Psoas muscle (tissue), 8 donors: ENCODE data around the gene WBP1L. TPM values are rescaled to one million over a fixed set of nuclear protein-coding genes. Genes with fewer than 3 reads are reported as not detected.

ENCODE experiments used
- ATAC-seq, 4 donors: fragments of 200-7000 bp; cut with Tn5 transposase; one replicate each; pipeline ENCODE4 v1.9.1; 2020; ENCODE audit warnings: moderate library complexity in 3 of 4, mild to moderate bottlenecking in 2 of 4
- DNase-seq, 2 donors: peaks; one replicate each; pipeline ENCODE4 v3.0.0-alpha.2; 2020
- H3K27ac ChIP-seq: fragments of 200-600 bp; one replicate; pipeline ENCODE4 v1.8.0; 2022
- H3K27me3 ChIP-seq, 3 donors: fragments of 200-600 bp in 1 of 3; one replicate each; pipeline versions ENCODE4 v1.6.1 to v1.8.0; 2013 to 2022; ENCODE audit warnings: low read length in 2 of 3, mild to moderate bottlenecking in 2 of 3, moderate library complexity in 1 of 3; ENCODE audit not compliant: insufficient read depth in 3 of 3
- H3K36me3 ChIP-seq, 2 donors: fragments of 200-600 bp in 1 of 2; one replicate each; pipeline versions ENCODE4 v1.6.1 to v1.8.0; 2013 to 2022; ENCODE audit warnings: low read depth in 1 of 2, mild to moderate bottlenecking in 1 of 2, moderate library complexity in 1 of 2; ENCODE audit not compliant: insufficient read depth in 1 of 2
- H3K4me1 ChIP-seq: fragments of 200-600 bp; one replicate; pipeline ENCODE4 v1.8.0; 2022
- H3K4me3 ChIP-seq: fragments of 200-600 bp; one replicate; pipeline ENCODE4 v1.8.0; 2022; ENCODE audit warnings: mild to moderate bottlenecking
- H3K9me3 ChIP-seq: fragments of 200-600 bp; one replicate; pipeline ENCODE4 v1.8.0; 2022
- WGBS, 3 donors: extraction: QIAGEN DNeasy Blood & Tissue Kit; methylation state at CpG; one replicate each; pipeline versions ENCODE4 v1.1.6 to v1.1.7; 2013; 5-methylcytosine and 5-hydroxymethylcytosine counted together
- intact Hi-C, 2 donors: fragments of 100-400 bp; cut with DNase I; formaldehyde crosslinking; loops; one replicate each; pipeline versions ENCODE4 v1.11.0 to v1.14.2; 2022
- polyA plus RNA-seq, 3 donors: library from polyadenylated mRNA; stranded (reverse); fragments of 200-250 nt; gene quantifications; one replicate each; pipeline ENCODE4 v1.2.3, GENCODE V29; 2013
- total RNA-seq, 4 donors: library from RNA; stranded (reverse); fragmentation: NEBNext Ultra II Directional in 2 of 4; extraction: Animal tissue kit (Norgen Biotek cat#: 25700) in 2 of 4; gene quantifications; one replicate each; pipeline versions ENCODE4 v1.2.1 to v1.2.4, GENCODE V29; 2021 to 2023
- TF ChIP-seq, protein P1 (sequence below): fragments of 200-600 bp; IDR thresholded peaks from one replicate; pipeline ENCODE4 v1.8.0; 2022; ENCODE audit warnings: antibody characterized with exemption
- donor health status: healthy with polysubstance abuse.
- donor health status: DM: no; HTN: no; CAD: no; lungs with moderate emphysema.
- donor health status: Bipolar disorder and iron deficiency.
- donor health status: healthy.
- donor health status: DM: yes; HTN: yes; CAD: no.
- donor health status: DM: no; HTN: no; CAD: no.
- donor health status: DM: no; HTN: no; CAD: no.
- donor health status: DM: yes; HTN: yes; CAD: no.

Gene WBP1L
- total and polyA plus RNA-seq, 7 donors = 26.4 to 77.2 (median 54.1) TPM

DNA sequence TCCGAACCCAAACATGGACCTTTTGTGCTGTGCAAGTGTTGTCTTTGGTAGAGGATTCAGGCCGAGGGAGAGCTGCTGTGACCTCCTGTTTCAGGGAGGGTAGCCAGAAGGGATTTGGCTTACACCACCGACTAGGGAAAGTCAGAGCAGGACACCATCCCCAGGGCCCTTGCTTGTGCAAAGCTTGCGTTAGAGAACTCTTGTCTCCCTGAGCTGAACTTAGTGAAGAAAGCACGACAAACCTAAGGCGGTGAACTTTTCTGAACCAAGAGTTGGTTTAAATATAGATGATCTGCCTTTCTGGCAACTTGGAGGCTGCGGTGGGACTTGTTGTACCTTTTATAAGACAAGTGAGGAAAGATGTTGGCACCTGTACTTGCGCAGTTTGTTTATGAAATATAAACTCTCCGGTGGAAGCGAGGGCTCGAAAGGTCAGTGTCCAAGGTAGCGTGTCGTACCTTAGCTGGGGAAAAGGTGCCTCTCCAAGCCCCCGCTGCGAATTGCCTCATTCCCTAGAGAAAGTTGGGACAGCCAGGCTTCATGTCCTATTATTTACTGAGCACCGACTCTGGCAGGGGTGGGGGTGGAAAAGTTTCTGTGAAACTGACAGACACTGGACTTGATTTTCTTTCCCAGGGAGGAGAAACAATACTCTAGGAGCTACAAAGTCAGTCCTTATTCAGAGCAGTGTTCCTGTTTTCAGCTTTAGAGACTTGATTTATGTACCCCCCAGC, 31.6 kb downstream of the WBP1L start:
- Histone ChIP-seq H3K27me3 (no peaks in the 10 kb centered on the region), H3K4me3 (peak overlapping the region; percentile 81), H3K4me1 (peaks cover 75% of the 10 kb centered on the region), H3K9me3 (no peaks in the 10 kb centered on the region), H3K27ac (peak overlapping the region; percentile 98), H3K36me3 (no peaks in the 10 kb centered on the region)
- 9 to 16% (median 12%) methylated on average over 16 of the region's 16 CpGs for WGBS, 3 donors
- intact Hi-C loops = loop anchor here in 1 of 2 donors (10.0 kb wide), 1 partner anchor 131 kb away; the partner anchor contains the start of gene TRIM8
- TF ChIP-seq, protein P1, sequence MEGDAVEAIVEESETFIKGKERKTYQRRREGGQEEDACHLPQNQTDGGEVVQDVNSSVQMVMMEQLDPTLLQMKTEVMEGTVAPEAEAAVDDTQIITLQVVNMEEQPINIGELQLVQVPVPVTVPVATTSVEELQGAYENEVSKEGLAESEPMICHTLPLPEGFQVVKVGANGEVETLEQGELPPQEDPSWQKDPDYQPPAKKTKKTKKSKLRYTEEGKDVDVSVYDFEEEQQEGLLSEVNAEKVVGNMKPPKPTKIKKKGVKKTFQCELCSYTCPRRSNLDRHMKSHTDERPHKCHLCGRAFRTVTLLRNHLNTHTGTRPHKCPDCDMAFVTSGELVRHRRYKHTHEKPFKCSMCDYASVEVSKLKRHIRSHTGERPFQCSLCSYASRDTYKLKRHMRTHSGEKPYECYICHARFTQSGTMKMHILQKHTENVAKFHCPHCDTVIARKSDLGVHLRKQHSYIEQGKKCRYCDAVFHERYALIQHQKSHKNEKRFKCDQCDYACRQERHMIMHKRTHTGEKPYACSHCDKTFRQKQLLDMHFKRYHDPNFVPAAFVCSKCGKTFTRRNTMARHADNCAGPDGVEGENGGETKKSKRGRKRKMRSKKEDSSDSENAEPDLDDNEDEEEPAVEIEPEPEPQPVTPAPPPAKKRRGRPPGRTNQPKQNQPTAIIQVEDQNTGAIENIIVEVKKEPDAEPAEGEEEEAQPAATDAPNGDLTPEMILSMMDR = no peak
- ATAC-seq = peak; percentile 36 to 63 (median 54)
- peak; percentile 80 to 91 for DNase-seq

DNA sequence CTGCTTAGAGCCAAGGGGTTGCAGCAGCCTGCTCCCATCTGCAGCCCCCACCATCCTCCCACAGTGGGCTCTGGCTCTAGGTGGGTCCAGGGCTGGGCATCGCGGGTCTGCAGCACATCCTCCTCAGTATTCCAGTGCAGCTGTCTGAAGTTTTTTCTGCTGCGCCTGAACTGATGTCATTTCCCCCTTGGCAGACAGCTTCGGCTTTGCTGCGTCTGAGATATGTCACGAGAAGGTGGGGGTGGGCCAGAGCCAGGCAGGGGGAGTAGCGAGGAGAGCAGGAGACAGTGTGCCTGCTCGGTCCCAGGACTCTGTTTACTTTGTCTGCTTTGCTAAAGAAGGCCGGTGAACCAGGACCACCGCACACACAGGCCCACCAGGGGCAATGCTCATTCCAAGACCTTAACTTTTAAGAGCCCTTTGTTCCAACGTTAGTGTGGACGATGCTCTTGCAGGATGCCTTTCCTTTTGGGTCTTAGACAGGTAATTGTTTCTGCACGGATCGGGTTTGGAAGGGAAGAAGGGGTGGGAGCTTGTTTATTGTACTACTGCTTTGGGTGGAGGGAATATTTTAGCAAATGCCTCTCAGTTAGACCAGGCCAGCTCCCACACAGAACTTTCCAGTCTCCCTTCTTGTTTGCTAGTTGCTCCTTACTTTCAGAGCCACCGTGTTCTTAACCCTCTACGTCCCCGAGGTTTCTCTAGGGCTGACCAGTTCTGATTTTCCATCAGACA, 32.4 kb downstream of the WBP1L start:
- H3K4me1 ChIP-seq = peaks cover 75% of the 10 kb centered on the region
- ATAC-seq = peak; percentile 66 to 72 (median 70)
- H3K27ac ChIP-seq = peak overlapping the region; percentile 98
- no peaks in the 10 kb centered on the region for H3K9me3 ChIP-seq
- intact Hi-C loops = loop anchor here (2.0 to 10.0 kb wide), 3 partner anchors 21 to 131 kb away; partner anchors contain the start of gene TRIM8 (in 1 of the 2)
- DNase-seq = peak; percentile 87 to 93
- no peaks in the 10 kb centered on the region for H3K36me3 ChIP-seq
- TF ChIP-seq, protein P1 = no peak
- WGBS, 3 donors = 0 to 2% (median 1%) methylated on average over 17 of the region's 17 CpGs
- H3K27me3 ChIP-seq = no peaks in the 10 kb centered on the region
- peak overlapping the region; percentile 81 for H3K4me3 ChIP-seq

DNA sequence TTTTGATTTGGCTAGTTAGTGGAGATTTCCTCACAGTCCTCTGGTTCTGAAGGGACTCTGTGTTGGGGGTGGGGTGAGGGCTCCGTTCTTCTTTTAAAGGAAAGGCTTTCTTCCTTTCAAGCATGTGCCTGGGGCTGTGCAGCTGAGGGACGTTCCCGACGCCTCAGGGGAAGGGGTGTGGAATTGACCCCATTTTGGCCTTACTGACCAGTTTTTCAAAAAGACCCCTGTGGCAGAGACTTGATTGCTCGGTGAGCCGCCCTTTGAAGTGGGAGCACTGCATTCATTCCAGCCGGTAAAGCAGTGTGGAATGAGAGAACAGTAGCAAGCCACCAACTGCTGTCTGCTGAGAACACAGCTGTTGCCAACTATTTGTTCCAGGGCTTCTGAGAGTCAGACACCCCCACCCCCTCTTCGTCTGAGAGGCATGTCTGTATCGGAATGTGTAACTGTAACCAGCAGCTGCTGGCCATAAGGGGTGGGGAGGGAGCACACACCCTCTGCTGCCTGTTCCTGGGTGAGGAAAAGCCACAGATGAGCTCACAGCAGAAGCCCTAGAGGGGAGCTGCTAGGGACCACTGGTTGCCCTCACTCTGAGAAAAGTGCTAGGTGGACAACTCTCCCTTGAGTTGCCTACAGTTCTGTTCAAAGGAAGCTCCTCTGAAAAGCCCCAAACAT, 33.2 kb downstream of the WBP1L start:
- DNase-seq (peak; percentile 85 to 92), ATAC-seq (peak; percentile 71 to 81 (median 74))
- intact Hi-C loops = loop anchor here (2.0 to 10.0 kb wide), 3 partner anchors 20 to 132 kb away; partner anchors contain the start of gene TRIM8 (in 1 of the 2)
- Histone ChIP-seq H3K27ac (peak overlapping the region; percentile 98), H3K9me3 (no peaks in the 10 kb centered on the region), H3K36me3 (no peaks in the 10 kb centered on the region), H3K4me1 (peaks cover 77% of the 10 kb centered on the region), H3K27me3 (no peaks in the 10 kb centered on the region), H3K4me3 (peak overlapping the region; percentile 81)
- 3 to 4% (median 4%) methylated on average over 9 of the region's 9 CpGs for WGBS, 3 donors
- TF ChIP-seq, protein P1 = no peak

DNA sequence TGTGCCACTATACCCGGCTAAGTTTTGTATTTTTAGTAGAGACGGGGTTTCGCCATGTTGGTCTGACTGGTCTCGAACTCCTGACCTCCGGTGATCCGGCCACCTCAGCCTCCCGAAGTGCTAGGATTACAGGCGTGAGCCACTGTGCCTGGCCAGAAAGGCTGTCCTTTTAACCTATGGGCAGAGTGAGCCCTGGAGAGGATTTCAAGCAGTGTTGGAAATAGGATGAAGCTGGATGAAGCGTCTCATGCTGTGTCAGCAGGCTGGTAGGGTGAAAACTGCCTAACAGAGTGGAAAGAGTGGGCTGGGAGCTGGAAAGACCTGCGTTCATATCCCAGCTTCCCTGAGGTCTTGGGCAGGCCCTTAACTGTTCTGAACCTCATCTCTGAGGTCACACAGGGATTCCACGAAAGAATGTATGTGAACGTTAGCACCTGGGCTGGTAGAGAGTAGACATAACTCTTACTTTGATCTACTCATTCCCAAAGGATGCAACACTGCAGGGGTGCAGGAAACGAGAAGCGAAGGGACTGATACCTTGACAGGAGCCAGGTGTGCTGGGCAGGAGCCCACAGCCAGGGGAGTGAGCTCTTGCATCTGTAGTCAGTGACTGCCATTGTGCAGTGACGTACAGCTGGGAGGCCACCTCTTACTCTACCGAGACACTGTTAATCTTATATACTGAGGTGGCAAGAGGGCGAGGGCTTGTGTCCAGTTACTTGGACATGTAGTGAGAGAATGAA, 34.1 kb downstream of the WBP1L start:
- ATAC-seq (peak; percentile 12 to 35 (median 21)), DNase-seq (peak; percentile 40 to 77)
- H3K36me3 ChIP-seq = no peaks in the 10 kb centered on the region
- peak overlapping the region; percentile 81 for H3K4me3 ChIP-seq
- TF ChIP-seq, protein P1 = no peak
- WGBS, 3 donors = 30 to 45% (median 36%) methylated on average over 17 of the region's 17 CpGs
- H3K9me3 ChIP-seq = no peaks in the 10 kb centered on the region
- H3K27ac ChIP-seq = peak overlapping the region; percentile 98
- H3K27me3 ChIP-seq = no peaks in the 10 kb centered on the region
- peaks cover 78% of the 10 kb centered on the region for H3K4me1 ChIP-seq
- intact Hi-C loops = loop anchor here (2.0 to 10.0 kb wide), 3 partner anchors 19 to 133 kb away; partner anchors contain the start of gene TRIM8 (in 1 of the 2)
